ENCODE results near the gene DAAM2. TPM values are rescaled to one million over a fixed set of nuclear protein-coding genes. Genes with fewer than 3 reads are reported as not detected.

DAAM2 gene
- total RNA-seq, 4 donors from 2014 or later = 15.7 to 31.6 (median 20.7) TPM

GRCh38 chr6:39760226-39760952 is 31.8 kb upstream of the DAAM2 start:
- H3K4me3 ChIP-seq = no peak overlapping the region

GRCh38 chr6:39765508-39766065 is 26.6 kb upstream of the DAAM2 start:
- no peak for DNase-seq
- Histone ChIP-seq H3K36me3 (no peaks in the 10 kb centered on the region), H3K27ac (no peak overlapping the region), H3K4me1 (peaks cover 0 to 4% (median 0%) of the 10 kb centered on the region in 4 donors), H3K4me3 (no peak overlapping the region), H3K9me3 (no peaks in the 10 kb centered on the region), H3K27me3 (no peaks in the 10 kb centered on the region)
- intact Hi-C loops (cut with DNase I; ENCODE audit: low total_unique reads) = no loop called here
- in situ Hi-C loops (cut with MboI; ENCODE audit: low pct_ligation_motif_present in 1 of 4, low pct_unique_long_range_greater_than_20kb in 1 of 4, low sequenced_read_pairs in 3 of 4) = no loop called here
- TF ChIP-seq CTCF (IDR thresholded peaks at IDR 0.05) (no peak), EP300 (IDR thresholded peaks at IDR 0.05; ENCODE audit: low read depth) (no peak), POLR2A (IDR thresholded peaks at IDR 0.05) (no peak), POLR2AphosphoS5 (IDR thresholded peaks at IDR 0.05) (no peak)
- 56 to 68% methylated on average over 3 of the region's 3 CpGs for WGBS, 2 donors (ENCODE audit: low coverage in 1 of 2)

More at GRCh38 chr6:39760226-39760952, 31.8 kb upstream of the DAAM2 start:
- no peak for DNase-seq
- no peaks in the 10 kb centered on the region for H3K36me3 ChIP-seq
- no peaks in the 10 kb centered on the region for H3K9me3 ChIP-seq
- no peak overlapping the region for H3K27ac ChIP-seq
- in situ Hi-C loops (cut with MboI; ENCODE audit: low pct_ligation_motif_present in 1 of 4, low pct_unique_long_range_greater_than_20kb in 1 of 4, low sequenced_read_pairs in 3 of 4) (no loop called here), intact Hi-C loops (cut with DNase I; ENCODE audit: low total_unique reads) (no loop called here)
- 68 to 79% methylated on average over 2 to 3 of the region's 3 CpGs for WGBS, 2 donors (ENCODE audit: low coverage in 1 of 2)
- no peaks in the 10 kb centered on the region for H3K27me3 ChIP-seq
- TF ChIP-seq POLR2A (IDR thresholded peaks at IDR 0.05) (no peak), EP300 (IDR thresholded peaks at IDR 0.05; ENCODE audit: low read depth) (no peak), CTCF (IDR thresholded peaks at IDR 0.05) (no peak), POLR2AphosphoS5 (IDR thresholded peaks at IDR 0.05) (no peak)
- peaks cover 0 to 7% (median 0%) of the 10 kb centered on the region in 4 donors for H3K4me1 ChIP-seq

DNA sequence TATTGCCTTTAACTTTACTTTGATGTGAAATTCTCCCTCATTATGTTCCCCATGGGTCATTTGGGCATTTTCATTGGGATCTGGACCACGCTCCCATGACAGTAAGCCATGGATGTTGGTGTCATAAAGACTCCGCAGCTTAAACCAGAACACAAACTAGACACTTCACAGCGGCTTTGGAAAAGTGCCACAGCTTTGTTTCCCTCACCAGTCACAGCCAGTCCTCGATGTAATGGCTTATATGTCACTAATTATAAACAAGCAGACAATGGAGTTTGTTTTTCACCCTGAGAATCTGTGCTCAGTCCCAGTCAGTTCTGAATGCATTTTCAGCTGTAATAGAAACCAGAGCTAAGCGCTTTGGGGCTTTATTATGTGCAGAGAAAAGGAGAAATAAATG is 23.2 kb upstream of the DAAM2 start:
- in situ Hi-C loops (cut with MboI; ENCODE audit: low pct_ligation_motif_present in 1 of 4, low pct_unique_long_range_greater_than_20kb in 1 of 4, low sequenced_read_pairs in 3 of 4) = no loop called here
- H3K27me3 ChIP-seq = no peaks in the 10 kb centered on the region
- intact Hi-C loops (cut with DNase I; ENCODE audit: low total_unique reads) = no loop called here
- 70 to 76% methylated on average over 4 to 5 of the region's 5 CpGs for WGBS, 2 donors (ENCODE audit: low coverage in 1 of 2)
- H3K36me3 ChIP-seq = no peaks in the 10 kb centered on the region
- no peak overlapping the region for H3K27ac ChIP-seq
- no peaks in the 10 kb centered on the region for H3K4me1 ChIP-seq
- no peak overlapping the region for H3K4me3 ChIP-seq
- TF ChIP-seq POLR2A (IDR thresholded peaks at IDR 0.05) = no peak
- no peak for TF ChIP-seq POLR2AphosphoS5 (IDR thresholded peaks at IDR 0.05)
- no peak for TF ChIP-seq CTCF (IDR thresholded peaks at IDR 0.05)
- no peak for TF ChIP-seq EP300 (IDR thresholded peaks at IDR 0.05; ENCODE audit: low read depth)
- H3K9me3 ChIP-seq = no peaks in the 10 kb centered on the region
- no peak for DNase-seq

- Histone ChIP-seq H3K9me3 (no peaks in the 10 kb centered on the region), H3K4me1 (no peaks in the 10 kb centered on the region), H3K4me3 (no peak overlapping the region), H3K36me3 (no peaks in the 10 kb centered on the region), H3K27me3 (no peaks in the 10 kb centered on the region), H3K27ac (no peak overlapping the region)
- no peak for TF ChIP-seq POLR2A (IDR thresholded peaks at IDR 0.05)
- no peak for TF ChIP-seq EP300 (IDR thresholded peaks at IDR 0.05; ENCODE audit: low read depth)
- TF ChIP-seq CTCF (IDR thresholded peaks at IDR 0.05) = no peak
- no peak for TF ChIP-seq POLR2AphosphoS5 (IDR thresholded peaks at IDR 0.05)
- in situ Hi-C loops (cut with MboI; ENCODE audit: low pct_ligation_motif_present in 1 of 4, low pct_unique_long_range_greater_than_20kb in 1 of 4, low sequenced_read_pairs in 3 of 4) = no loop called here
- WGBS, 2 donors (ENCODE audit: low coverage in 1 of 2) = 79 to 100% methylated on average over 2 to 4 of the region's 4 CpGs
- no peak for DNase-seq
- intact Hi-C loops (cut with DNase I; ENCODE audit: low total_unique reads) = no loop called here
Observed at GRCh38 chr6:39770446-39770845, 21.7 kb upstream of the DAAM2 start.
